NCI-H2171 (cell line): ENCODE measurements around the gene ARMC3.
"Not testable (repeated sequence)": the region's sequence is repeated elsewhere in the genome, so short reads cannot be mapped to it uniquely, and the experiment has no call there.

Source experiments
- DNase-seq: peaks from one replicate; lab custom pipeline; 2025; lab: John Stamatoyannopoulos, UW

ARMC3 gene

DNA sequence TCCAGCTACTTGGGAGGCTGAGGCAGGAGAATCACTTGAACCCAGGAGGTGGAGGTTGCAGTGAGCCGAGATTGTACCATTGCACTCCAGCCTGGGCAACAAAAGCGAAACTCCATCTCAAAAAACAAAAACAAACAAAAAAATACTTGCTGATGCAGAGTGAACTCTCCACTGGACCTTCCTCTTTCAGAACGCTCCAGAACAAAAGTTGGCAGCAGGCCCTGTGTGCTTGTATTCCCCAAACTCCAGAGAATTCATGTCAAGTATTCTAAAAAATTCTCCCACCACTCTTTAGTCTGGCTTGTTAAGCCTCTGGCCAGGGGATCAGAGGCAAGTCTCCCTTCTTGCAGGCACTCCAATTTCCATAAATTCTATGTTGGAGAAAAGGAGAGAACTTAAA is 144.7 kb downstream of the ARMC3 start:
- not testable (repeated sequence) for DNase-seq

GRCh38 chr10:23073527-23073926 is 145.7 kb downstream of the ARMC3 start:
- no peak for DNase-seq

DNA sequence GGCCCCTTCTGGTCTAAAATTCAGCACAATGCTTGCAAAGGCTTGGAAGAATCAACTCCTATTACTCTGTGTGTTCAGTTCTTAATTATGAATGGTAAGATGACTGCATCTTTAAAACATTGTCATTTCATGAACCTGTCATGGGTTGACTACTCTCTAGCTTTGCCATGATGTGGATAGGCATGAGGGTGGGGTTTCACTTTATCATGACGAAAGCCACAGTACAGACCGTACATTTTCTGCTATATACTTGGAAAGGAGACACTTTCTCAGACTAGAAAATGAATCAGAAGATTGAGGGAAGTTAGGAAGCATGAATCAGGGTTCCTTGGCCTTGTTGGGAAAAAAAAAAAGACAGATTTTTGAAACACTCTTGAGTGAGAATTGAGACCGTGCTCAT is 147.8 kb downstream of the ARMC3 start:
- no peak for DNase-seq

GRCh38 chr10:23078114-23078513 is 150.3 kb downstream of the ARMC3 start:
- no peak for DNase-seq

DNA sequence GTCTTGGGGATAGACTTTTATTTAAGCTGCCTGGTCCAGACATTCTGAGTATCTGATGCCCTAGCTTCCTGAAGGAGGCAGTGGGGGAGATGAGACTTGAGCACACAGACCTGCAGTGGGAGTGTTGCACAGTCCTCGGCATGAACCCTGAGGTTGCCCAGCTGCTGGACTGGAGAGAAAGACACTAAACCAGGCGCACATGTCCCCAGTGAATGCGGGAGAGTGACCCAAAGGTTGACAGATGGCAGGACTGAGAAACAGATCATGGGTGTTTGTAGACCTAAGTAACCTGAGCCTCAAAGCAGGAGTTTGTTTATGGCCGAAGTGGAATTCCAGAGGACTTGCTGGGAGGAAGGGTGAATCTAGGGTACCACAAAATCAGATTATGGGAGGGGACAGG is 151.8 kb downstream of the ARMC3 start:
- no peak for DNase-seq

DNA sequence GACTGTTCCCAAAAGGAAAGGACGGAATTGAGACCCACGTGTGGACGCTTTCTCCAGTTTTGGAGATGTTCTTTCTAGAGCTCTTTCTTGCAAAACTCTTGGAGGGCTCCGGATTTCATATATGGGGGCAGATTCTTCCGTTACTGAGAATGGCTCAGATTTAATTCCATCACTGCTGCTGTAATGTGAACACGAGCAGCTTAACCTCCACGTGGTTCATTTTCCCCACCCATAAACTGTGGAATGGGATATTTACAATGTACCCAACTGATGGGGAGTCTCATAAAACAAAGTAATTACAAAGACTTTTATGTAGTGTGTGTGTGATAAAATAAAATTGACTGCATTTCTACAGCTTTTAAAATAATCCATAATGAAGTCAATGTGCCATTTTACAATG is 152.4 kb downstream of the ARMC3 start:
- no peak for DNase-seq

DNA sequence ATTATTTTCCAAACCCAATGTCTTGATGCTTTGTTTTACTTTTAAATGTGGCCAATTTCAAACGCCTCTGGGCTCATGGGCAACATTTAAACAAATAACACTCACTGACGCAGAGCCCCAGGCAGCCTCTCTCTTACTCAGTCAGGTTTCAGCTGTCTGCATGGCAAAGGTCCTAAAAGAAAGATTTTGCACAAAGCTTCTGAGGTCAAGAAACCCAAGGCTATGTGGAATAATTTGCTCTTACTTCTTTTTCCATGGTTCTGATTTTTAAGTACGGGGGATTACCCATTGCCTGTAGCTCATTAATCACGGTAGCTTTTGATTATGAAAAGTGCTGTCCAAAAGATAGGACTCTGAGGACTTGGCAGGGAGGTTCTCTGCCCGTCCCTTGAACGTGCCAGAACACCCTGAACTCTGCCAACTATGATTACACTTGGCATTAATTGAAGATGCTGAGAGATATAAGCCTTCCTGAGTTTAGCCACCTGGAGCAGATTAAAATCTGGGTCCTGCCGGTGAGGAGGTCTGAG is 153.4 kb downstream of the ARMC3 start:
- no peak for DNase-seq

DNA sequence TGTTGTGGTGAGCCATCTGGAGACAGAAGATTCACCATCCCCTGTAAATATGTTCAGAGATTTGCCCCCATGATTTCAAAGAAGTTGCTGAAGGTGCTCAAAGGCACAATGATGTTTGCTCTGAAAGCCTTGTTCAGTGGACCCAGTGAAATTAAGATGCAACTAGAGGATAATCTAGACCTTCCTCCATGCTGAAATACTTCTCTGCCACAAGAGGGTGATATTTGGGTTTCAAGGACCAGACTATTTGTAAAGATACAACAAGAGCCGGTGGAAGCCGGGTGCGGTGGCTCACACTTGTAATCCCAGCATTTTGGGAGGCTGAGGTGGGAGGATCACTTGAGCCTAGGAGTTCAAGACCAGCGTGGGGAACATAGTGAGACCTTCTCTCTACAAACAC is 154.0 kb downstream of the ARMC3 start:
- no peak for DNase-seq
